DND-41 (cell line): Measurements from ENCODE around the gene IL20RB.
A peak's percentile ranks its signal among the peaks of the same experiment; 100 is the strongest.

ENCODE experiments used
- CTCF ChIP-seq: IDR thresholded peaks from 2 replicates; pipeline ENCODE4 v1.5.1; 2012; ENCODE audit warnings: borderline replicate concordance, low read length, moderate library complexity, mild to moderate bottlenecking; ENCODE audit not compliant: poor library complexity, severe bottlenecking; ENCODE audit errors: extremely low read depth
- EZH2 ChIP-seq: IDR thresholded peaks from 3 replicates; pipeline ENCODE4 v1.6.1; 2012; ENCODE audit warnings: borderline replicate concordance, low read depth, mild to moderate bottlenecking, moderate library complexity, low read length, inconsistent platforms; ENCODE audit not compliant: severe bottlenecking

GRCh38 chr3:137035631-137036030, 77.8 kb downstream of the IL20RB start:
- TF ChIP-seq CTCF (peak; percentile 61), EZH2 (no peak)
